Stimulated activated CD8-positive, alpha-beta memory T cell treated with anti-CD3 and anti-CD28 coated beads, Interleukin-4, amount 100 ng/mL, for 4 hours (primary cell): Measurements from ENCODE around the gene D2HGDH.
"Not testable (repeated sequence)": the region's sequence is repeated elsewhere in the genome, so short reads cannot be mapped to it uniquely, and the experiment has no call there.

ENCODE experiments used
- DNase-seq, 2 donors: peaks; one replicate each; pipeline ENCODE4 v3.0.0-alpha.2; 2020; ENCODE audit warnings: low read depth in 2 of 2, low spot score in 1 of 2

Gene D2HGDH

GRCh38 chr2:241768251-241768711 lies 33.9 kb downstream of the D2HGDH start:
- no peak for DNase-seq

GRCh38 chr2:241768850-241769249 lies 34.4 kb downstream of the D2HGDH start:
- DNase-seq = no peak

GRCh38 chr2:241769819-241770184 lies 35.4 kb downstream of the D2HGDH start:
- DNase-seq = no peak

GRCh38 chr2:241770185-241770935 lies 35.9 kb downstream of the D2HGDH start:
- no peak for DNase-seq

- DNase-seq = no peak
These were observed 36.5 kb downstream of the D2HGDH start for GRCh38 chr2:241770936-241771285.

- no peak for DNase-seq
These were observed 37.0 kb downstream of the D2HGDH start for GRCh38 chr2:241771286-241772062.

GRCh38 chr2:241772063-241772499 lies 37.7 kb downstream of the D2HGDH start:
- no peak for DNase-seq

- DNase-seq = no peak
These were observed 39.3 kb downstream of the D2HGDH start for GRCh38 chr2:241773511-241774418.

- DNase-seq = no peak
These were observed 40.2 kb downstream of the D2HGDH start for GRCh38 chr2:241774419-241775222.

- no peak for DNase-seq
These were observed 41.1 kb downstream of the D2HGDH start for GRCh38 chr2:241775223-241776177.

- no peak for DNase-seq
These were observed 42.1 kb downstream of the D2HGDH start, which contains the start of gene GAL3ST2 for GRCh38 chr2:241776336-241777169. TSS of gene GAL3ST2 (plus strand) at chr2:241776822. CDS start at chr2:241776956, 134 bp downstream.

GRCh38 chr2:241777170-241777685 lies 42.8 kb downstream of the D2HGDH start:
- DNase-seq = no peak

GRCh38 chr2:241777686-241778627 lies 43.5 kb downstream of the D2HGDH start:
- no peak for DNase-seq

- no peak for DNase-seq
These were observed 46.6 kb downstream of the D2HGDH start for GRCh38 chr2:241780939-241781569.

- not testable (repeated sequence) for DNase-seq
These were observed 47.6 kb downstream of the D2HGDH start for GRCh38 chr2:241782053-241782452.

GRCh38 chr2:241788135-241788534 lies 53.7 kb downstream of the D2HGDH start:
- no peak for DNase-seq

- no peak for DNase-seq
These were observed 54.1 kb downstream of the D2HGDH start for GRCh38 chr2:241788572-241788971.
